NCI-H510A (cell line): ENCODE data around the gene SPAG16.
"Not testable (repeated sequence)": the region's sequence is repeated elsewhere in the genome, so short reads cannot be mapped to it uniquely, and the experiment has no call there.

Experiments used
- DNase-seq: peaks from one replicate; lab custom pipeline; 2025; lab: John Stamatoyannopoulos, UW

SPAG16 gene

DNA sequence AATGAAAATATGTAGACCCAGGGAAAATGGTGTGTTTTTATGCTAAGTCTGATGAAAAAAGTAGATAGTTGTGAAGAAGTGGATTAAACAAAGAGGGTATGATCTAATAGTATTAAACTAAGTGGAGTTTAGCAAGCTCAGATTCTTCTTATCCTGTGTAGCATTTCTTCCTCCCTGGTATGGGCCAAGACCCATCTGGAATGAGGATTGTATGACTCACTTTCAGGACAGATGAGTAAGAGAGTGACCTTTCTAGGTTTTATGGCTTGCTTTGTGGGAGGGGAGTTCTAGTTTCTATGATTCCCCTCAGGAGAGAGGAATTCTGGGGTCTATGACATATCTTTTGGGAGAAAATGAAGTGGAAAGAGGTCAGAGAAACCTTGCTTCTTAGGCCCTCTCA, 550.1 kb downstream of the SPAG16 start:
- DNase-seq: no peak

DNA sequence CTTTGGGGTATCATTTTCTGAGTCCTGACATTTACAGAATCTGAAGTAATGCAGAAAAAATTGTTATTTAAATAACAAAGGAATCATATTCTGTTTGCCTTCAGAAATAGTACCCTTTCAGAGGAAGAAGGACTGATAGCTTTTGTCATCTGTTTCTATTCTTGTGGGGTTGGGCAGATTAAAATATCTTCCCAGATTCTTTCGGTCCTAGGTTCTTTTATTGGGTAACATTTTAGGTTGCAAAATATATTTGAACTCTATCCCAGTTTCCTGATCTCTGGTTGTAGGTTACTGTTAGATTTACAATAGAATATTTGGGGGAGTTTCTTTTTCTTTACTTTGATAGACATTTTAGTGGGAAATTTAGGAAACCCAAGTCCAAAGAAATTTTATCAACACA, 550.5 kb downstream of the SPAG16 start:
- DNase-seq: no peak

DNA sequence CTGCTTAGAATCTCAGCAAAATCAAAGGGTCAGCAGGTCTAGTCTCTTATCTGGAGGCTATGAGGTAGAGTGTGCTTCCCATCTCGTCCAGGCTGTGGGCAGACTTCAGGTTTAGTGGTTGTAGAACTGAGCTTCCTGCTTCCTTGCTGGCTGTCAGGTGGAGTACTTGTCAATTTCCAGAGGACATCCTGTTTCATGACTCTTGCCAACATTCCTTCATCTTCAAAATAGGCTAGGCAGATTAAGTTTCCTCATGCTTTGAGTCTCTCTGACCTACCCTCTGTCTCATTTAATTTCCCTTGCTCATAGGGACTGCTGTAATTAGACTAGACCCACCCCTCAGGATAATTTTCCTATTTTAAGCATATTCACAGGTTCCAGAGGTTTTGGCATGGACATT, 562.6 kb downstream of the SPAG16 start:
- no peak for DNase-seq

DNA sequence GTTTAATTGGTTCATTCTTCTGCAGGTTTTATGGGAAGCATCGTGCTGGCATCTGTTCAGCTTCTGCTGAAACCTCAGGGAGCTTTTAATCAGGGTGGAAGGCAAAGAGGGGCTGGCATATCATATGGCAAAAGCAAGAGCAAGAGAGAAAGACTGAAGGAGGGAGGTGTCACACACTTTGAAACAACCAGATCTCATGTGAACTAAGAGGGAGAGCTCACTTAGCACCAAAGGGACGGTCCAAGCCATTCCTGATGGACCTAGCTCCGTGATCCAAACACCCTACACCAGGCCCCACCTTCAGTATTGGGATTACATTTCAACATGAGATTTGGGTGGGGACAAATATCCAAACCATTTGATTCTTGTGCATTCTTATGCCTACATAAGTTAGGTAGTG, 563.1 kb downstream of the SPAG16 start:
- no peak for DNase-seq

- no peak for DNase-seq
Measured at GRCh38 chr2:213848631-213849030, 564.4 kb downstream of the SPAG16 start.

DNA sequence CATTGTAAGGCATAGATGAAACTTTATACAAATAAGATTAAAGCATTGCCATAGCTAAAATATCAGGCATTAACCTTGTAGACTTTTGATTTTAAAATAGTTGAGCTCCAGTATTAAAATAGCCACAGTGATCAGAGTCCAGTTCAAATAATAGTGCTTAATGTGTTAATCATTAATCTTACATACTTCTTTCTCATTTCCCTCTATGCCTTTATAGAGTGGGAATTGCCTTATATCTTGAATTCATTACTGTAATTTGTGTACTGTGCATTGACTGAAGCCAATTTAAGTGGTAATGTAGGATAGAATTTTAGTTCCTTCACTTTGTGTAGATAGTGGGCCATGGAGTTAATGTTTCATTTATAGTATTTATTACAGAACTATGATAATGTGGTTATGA, 577.4 kb downstream of the SPAG16 start:
- DNase-seq: no peak

DNA sequence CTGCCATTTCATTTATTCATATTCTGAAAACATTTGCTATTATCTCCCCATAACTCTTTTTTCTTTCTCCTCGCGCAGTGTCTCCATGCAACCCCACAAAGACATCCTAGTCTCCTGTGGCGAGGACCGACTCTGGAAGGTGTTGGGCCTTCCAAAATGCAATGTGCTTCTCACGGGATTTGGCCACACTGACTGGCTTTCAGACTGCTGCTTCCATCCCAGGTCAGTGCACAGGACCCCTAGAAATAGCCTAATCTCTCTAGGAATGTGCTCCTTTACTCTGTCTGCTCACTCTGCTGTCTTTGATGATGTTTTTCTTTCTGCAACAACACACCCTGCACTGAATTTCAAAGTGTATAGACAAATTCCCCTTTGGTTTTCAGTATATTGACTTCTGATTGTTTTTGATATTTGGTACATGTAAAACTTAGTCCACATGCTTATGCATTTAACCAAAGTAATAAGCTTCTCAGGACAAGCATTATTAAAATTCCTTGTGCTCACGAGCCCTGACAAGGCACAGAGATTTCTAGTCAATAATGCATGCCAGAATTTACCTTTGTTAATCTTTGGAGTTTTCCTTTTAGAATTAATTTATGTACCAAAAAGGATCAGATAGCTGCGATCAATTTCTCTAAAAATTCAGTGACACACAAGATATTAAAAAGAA, 578.3 kb downstream of the SPAG16 start:
- DNase-seq: no peak

DNA sequence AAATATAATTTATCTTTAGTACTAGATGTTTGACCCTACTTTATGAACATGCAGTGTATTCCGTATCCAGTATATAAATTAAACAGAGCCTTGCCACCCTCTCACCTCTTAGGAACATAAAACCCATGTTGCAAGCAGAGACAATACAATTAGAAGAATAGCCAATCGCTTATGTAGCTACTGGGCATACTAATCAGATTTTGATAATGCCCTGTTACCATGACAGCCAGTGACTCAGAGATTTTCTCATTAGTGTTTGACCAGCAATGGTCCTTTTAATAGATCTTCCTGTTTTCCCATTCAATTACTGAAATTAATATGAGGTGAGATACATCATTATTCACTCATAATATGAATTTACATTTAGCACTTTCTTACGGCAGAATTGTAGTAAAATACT, 579.3 kb downstream of the SPAG16 start:
- DNase-seq: no peak

DNA sequence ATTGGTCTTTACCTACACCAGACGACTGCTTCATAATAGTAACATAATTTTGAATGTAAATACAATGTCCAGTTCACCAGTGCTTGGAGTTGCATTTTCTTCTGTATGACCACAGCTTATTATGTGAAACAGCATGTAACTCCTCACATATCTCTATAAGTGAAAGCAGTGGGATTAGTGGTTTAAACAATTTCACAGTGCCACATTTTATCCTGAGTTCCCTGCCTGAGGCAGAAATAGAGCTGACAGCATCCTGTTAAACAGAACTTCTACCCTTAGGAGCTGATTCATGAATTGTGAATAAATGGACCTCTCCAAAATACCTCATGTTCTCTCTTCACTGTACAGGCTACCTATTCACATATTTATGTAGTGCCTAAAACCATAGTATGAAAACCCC, 584.3 kb downstream of the SPAG16 start:
- DNase-seq: no peak

- no peak for DNase-seq
Measured at GRCh38 chr2:213885485-213885884, 601.2 kb downstream of the SPAG16 start.

GRCh38 chr2:213914510-213914909, 630.2 kb downstream of the SPAG16 start:
- no peak for DNase-seq

GRCh38 chr2:213920014-213920413, 635.8 kb downstream of the SPAG16 start:
- no peak for DNase-seq

DNA sequence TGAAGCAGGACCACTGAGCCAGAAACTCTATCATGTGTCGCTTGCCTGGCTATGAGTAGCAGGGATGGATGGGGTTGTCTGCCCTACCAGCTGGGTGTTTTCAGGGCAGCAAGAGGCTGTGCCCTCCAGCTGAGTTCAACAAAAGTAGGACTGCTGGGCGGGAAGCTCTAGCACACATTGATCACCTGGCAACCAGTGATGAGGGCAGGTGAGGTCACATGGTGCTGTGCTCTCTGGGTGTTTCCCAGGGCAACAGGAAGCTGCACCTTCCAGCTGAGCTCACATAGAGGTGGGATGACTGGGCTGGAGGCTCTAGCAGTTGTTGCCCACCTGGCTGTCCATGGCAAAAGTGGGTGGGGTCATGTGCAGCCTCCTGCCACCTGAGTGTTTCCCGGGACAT, 639.3 kb downstream of the SPAG16 start:
- DNase-seq: no peak

DNA sequence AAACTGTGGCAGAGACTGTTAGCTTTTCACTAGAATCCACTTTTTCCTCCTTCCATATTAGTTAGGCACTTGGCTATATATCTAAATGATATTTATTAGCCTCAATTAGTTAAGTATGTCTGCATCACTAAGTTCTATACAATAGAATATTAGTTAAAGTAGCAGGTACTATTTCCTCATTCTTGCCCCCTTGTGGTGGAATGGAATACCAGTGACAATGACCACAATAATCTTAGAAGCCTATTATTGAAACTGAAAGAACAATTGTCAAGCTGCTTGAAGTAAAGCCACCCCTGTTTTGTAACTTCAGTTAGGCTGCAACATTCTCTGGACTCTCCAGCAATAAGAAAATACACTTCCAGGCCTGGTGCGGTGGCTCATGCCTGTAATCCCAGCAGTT, 650.3 kb downstream of the SPAG16 start:
- no peak for DNase-seq

DNA sequence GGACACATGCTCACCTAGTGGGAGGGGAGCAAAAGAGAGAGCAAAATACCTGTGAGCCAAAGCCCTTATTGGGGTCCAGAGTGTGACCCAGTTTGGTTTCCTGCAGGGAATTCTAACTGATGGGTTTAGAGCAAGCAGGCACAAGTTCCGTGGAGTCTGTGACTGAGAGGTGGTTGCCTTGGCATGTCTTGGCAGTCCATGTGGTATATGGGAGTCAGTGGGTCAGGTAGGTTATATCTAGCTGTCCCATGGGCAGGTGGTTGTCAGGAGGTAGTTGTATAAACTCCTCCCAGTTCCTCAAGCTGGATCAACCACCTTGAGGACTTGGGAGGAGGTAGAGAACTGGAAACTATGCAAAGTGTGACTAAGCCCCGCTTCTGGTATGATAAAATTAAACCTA, 673.8 kb downstream of the SPAG16 start:
- DNase-seq: no peak

DNA sequence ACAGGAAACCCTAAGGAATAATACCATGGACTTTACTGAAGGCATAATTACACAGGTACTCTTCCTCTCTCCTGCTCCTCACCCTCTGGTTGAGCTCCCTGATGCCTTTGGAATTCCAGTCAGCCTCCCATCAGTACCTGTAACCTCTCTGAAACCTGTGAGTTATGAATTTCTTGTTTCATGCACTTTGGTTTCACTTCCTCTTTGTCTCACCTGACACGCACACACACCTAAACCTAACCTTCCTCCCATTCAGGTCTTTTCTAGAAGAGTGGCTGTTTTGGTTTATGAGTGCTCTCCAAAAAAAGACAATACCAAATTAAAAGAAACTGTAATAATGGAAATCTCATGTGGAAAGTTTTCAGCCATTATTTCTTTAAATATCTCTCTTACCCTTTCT, 675.3 kb downstream of the SPAG16 start:
- DNase-seq: no peak

DNA sequence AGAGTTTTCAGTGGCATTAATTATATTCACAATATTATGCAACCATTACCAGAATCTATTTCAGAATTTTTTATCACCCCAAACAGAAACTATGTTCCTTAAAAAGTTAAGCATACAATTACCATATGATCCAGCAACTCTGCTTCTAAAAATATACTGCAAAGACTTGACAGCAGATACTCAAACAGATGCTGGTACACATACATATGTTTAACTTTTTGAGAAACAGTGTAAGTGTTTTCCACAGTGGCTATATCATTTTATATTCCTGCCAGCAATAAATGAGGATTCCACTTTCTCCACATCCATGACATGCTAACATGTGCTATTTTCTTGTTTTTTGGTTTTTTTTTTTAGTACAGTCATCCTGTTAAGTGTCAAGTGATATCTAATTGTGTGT, 687.3 kb downstream of the SPAG16 start:
- DNase-seq: no peak

DNA sequence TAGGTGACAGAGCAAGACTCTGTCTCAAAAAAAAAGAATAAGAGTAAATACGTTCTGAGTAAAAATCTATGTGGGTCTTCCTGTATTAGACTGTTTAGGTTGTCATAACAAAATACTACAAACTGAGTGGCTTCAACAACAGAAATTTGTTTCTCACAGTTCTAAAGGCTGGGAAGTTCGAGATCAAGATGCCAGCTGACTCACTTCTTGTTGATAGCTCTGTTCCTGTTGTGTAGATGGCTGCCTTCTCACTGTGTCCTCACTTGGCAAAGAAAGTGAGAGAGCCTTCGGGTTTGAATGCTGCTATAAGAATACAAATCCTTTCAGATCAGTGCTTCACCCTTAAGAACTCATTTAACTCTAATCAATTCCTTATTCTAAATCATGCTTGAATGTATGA, 696.6 kb downstream of the SPAG16 start:
- no peak for DNase-seq

- DNase-seq: no peak
Measured at GRCh38 chr2:213989207-213989606, 704.9 kb downstream of the SPAG16 start.

DNA sequence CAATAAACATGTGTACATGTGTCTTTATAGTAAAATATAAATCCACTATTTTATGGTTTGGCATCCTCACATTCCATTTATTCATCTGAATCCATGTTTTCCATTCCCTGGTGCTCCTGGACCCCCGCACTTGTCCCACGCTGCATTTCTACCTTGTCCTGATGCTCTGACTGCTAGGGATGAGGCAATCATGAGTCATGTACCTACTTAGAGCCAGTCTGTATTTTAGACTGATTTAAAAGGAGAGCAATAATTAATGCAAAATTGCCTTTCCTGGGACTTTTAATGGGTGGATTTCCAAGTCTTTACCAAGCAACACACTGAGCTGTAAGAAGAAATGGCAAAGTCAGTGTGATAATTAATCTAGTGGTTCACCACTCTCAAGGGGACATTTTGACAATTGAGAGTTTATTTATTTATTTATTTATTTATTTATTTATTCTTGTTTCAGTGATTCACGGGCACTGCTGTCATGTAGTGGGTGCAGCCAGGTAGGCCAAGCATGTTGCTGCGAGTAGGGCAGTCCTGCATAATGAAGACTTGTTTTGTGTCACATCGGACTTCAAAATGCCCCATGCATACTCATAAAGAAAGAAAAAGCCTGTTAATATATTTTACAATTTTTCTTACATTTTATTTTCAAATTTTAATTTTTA, 707.3 kb downstream of the SPAG16 start:
- no peak for DNase-seq

GRCh38 chr2:213995400-213996105, 711.3 kb downstream of the SPAG16 start:
- DNase-seq: no peak

GRCh38 chr2:213998976-213999375, 714.7 kb downstream of the SPAG16 start:
- not testable (repeated sequence) for DNase-seq

DNA sequence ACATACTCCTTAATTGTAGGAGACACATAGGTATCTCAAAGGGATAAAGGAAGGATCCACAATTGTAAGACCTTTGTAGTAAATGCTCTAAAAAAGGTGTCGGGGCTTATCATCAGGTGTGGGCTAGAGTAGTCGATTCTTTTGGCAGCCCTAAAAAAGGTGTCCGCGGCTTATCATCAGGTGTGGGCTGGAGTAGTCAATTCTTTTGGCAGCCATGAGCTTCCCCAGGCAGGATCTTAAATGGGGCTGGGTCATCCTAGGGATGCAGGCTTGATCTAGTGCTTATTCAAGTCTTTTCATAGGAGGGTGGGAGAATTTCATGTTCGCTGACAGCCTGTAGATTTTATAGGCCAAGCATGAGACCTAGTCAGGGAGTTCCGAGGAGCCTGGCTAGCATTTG, 720.2 kb downstream of the SPAG16 start:
- DNase-seq: no peak

- DNase-seq: no peak
Measured at GRCh38 chr2:214005337-214005736, 721.1 kb downstream of the SPAG16 start.
